IMR-90 (cell line): ENCODE data around the gene FIBCD1. TPM values are rescaled to one million over a fixed set of nuclear protein-coding genes. Genes with fewer than 3 reads are reported as not detected.

Experiments
- ATAC-seq: fragments of 200-7000 bp; cut with Tn5 transposase; 2 replicates; pipeline ENCODE4 v1.9.1; 2020; ENCODE audit warnings: low read depth, mild to moderate bottlenecking, moderate library complexity
- BruUV-seq: library from RNA; stranded (reverse); fragments of 400-500 nt; replicated peaks from 2 replicates; lab custom pipeline; 2021; lab: Mats Ljungman, UMichigan
- CTCF ChIA-PET: fragments of 300-600 bp; formaldehyde crosslinking; extraction: SDS; loops from one replicate; lab custom pipeline; 2021; ENCODE audit warnings: antibody characterized with exemption; lab: Yijun Ruan, JAX
- POLR2A ChIA-PET: fragments of 300-600 bp; sonication (Branson Sonifier 250); formaldehyde crosslinking; loops from one replicate; lab custom pipeline; 2022; ENCODE audit warnings: antibody characterized with exemption; ENCODE audit not compliant: unreplicated experiment; lab: Charles Lee
- DNase-seq: peaks from one replicate; pipeline ENCODE4 v3.0.0; 2013
- H2AFZ ChIP-seq: replicated peaks from 2 replicates; pipeline ENCODE3; 2013; ENCODE audit warnings: low read length, mild to moderate bottlenecking; ENCODE audit not compliant: poor library complexity
- H2AK5ac ChIP-seq: 2 replicates; pipeline ENCODE4 v1.6.1; 2013; ENCODE audit warnings: low read depth, low read length, inconsistent platforms
- H2AK9ac ChIP-seq: replicated peaks from 2 replicates; pipeline ENCODE3; 2013; ENCODE audit warnings: mild to moderate bottlenecking, low read depth, low read length, moderate library complexity; ENCODE audit not compliant: poor library complexity
- H2BK120ac ChIP-seq: 2 replicates; pipeline ENCODE4 v1.6.1; 2013; ENCODE audit warnings: low read depth, low read length, inconsistent platforms
- H2BK15ac ChIP-seq: 3 replicates; pipeline ENCODE4 v1.6.1; 2013; ENCODE audit warnings: low read depth, low read length, inconsistent platforms
- H2BK20ac ChIP-seq: 2 replicates; pipeline ENCODE4 v1.6.1; 2013; ENCODE audit warnings: low read depth, mild to moderate bottlenecking, inconsistent platforms, low read length, moderate library complexity
- H2BK5ac ChIP-seq: 2 replicates; pipeline ENCODE4 v1.6.1; 2013; ENCODE audit warnings: mild to moderate bottlenecking, low read depth, low read length, inconsistent platforms; ENCODE audit not compliant: poor library complexity, severe bottlenecking
- H3K14ac ChIP-seq: replicated peaks from 2 replicates; pipeline ENCODE4 v1.6.1; 2013; ENCODE audit warnings: low read depth, low read length, inconsistent platforms
- H3K18ac ChIP-seq: 2 replicates; pipeline ENCODE4 v1.6.1; 2013; ENCODE audit warnings: low read depth, low read length, control low read depth
- H3K23ac ChIP-seq: 2 replicates; pipeline ENCODE4 v1.6.1; 2013; ENCODE audit warnings: low read depth, low read length, inconsistent platforms
- H3K27ac ChIP-seq: 2 replicates; pipeline ENCODE4 v1.5.1; 2013; ENCODE audit warnings: mild to moderate bottlenecking, control low read depth, low read length; ENCODE audit not compliant: insufficient read depth
- H3K27me3 ChIP-seq: 2 replicates; pipeline ENCODE4 v1.6.1; 2013; ENCODE audit warnings: low read length; ENCODE audit not compliant: control insufficient read depth, insufficient read depth
- H3K36me3 ChIP-seq: 2 replicates; pipeline ENCODE4 v1.6.1; 2013; ENCODE audit warnings: low read length, mixed read lengths; ENCODE audit not compliant: control insufficient read depth, insufficient read depth
- H3K4ac ChIP-seq: 2 replicates; pipeline ENCODE4 v1.6.1; 2013; ENCODE audit warnings: low read depth, low read length, inconsistent platforms
- H3K4me1 ChIP-seq: 2 replicates; pipeline ENCODE4 v1.6.1; 2013; ENCODE audit warnings: low read length, mixed read lengths; ENCODE audit not compliant: control insufficient read depth, insufficient read depth
- H3K4me2 ChIP-seq: 2 replicates; pipeline ENCODE4 v1.6.1; 2013; ENCODE audit warnings: low read depth, mild to moderate bottlenecking, control low read depth, low read length, moderate library complexity
- H3K4me3 ChIP-seq: 2 replicates; pipeline ENCODE4 v1.5.1; 2013; ENCODE audit warnings: low read depth, mild to moderate bottlenecking, control low read depth, low read length, moderate library complexity; ENCODE audit not compliant: insufficient read depth
- H3K56ac ChIP-seq: 2 replicates; pipeline ENCODE4 v1.6.1; 2013; ENCODE audit warnings: low read length, inconsistent platforms; ENCODE audit not compliant: insufficient read depth; ENCODE audit errors: extremely low read depth
- H3K79me1 ChIP-seq, 2 experiments: 2 replicates each; pipeline ENCODE4 v1.6.1; 2013; ENCODE audit warnings: low read length in 2 of 2, inconsistent platforms in 1 of 2, low read depth in 1 of 2
- H3K9ac ChIP-seq: 2 replicates; pipeline ENCODE4 v1.6.1; 2013; ENCODE audit warnings: low read depth, low read length, control low read depth
- H3K9me1 ChIP-seq: 2 replicates; pipeline ENCODE4 v1.6.1; 2013; ENCODE audit warnings: low read length, inconsistent platforms; ENCODE audit not compliant: insufficient read depth
- H3K9me3 ChIP-seq: 2 replicates; pipeline ENCODE4 v1.6.1; 2013; ENCODE audit warnings: low read length; ENCODE audit not compliant: control insufficient read depth, insufficient read depth
- H4K20me1 ChIP-seq: 2 replicates; pipeline ENCODE4 v1.6.1; 2013; ENCODE audit warnings: low read length, inconsistent platforms; ENCODE audit not compliant: insufficient read depth
- H4K5ac ChIP-seq: 2 replicates; pipeline ENCODE4 v1.6.1; 2013; ENCODE audit warnings: mild to moderate bottlenecking, low read depth, low read length, control low read depth
- H4K8ac ChIP-seq, 2 experiments: 2 replicates each; pipeline ENCODE4 v1.6.1; 2013; ENCODE audit warnings: low read depth in 2 of 2, low read length in 2 of 2, control low read depth in 1 of 2, inconsistent platforms in 1 of 2
- H4K91ac ChIP-seq: 2 replicates; pipeline ENCODE4 v1.6.1; 2013; ENCODE audit warnings: low read depth, low read length, inconsistent platforms; ENCODE audit not compliant: insufficient read depth
- BHLHE40 ChIP-seq: fragments of 150-350 bp; IDR thresholded peaks from 2 replicates; pipeline ENCODE4 v1.6.1; 2016; ENCODE audit warnings: mild to moderate bottlenecking, low read depth, low read length
- CEBPB ChIP-seq: IDR thresholded peaks from 2 replicates; pipeline ENCODE4 v1.6.1; 2012; ENCODE audit warnings: low read depth, low read length, improper control_type of control experiment
- CHD1 ChIP-seq: IDR thresholded peaks from 2 replicates; pipeline ENCODE4 v1.6.1; 2012; ENCODE audit warnings: low read depth, low read length, improper control_type of control experiment
- CTCF ChIP-seq: conservative IDR thresholded peaks from 2 replicates; pipeline ENCODE4 v1.5.1; 2012; ENCODE audit warnings: mild to moderate bottlenecking, low read depth, low read length, improper control_type of control experiment
- FOS ChIP-seq: fragments of 150-350 bp; IDR thresholded peaks from 2 replicates; pipeline ENCODE4 v1.6.1; 2016; ENCODE audit warnings: low read depth, low read length
- MAFK ChIP-seq: IDR thresholded peaks from 2 replicates; pipeline ENCODE4 v1.6.1; 2012; ENCODE audit warnings: low read depth, low read length, improper control_type of control experiment
- MAZ ChIP-seq: IDR thresholded peaks from 2 replicates; pipeline ENCODE4 v1.6.1; 2012; ENCODE audit warnings: low read depth, mild to moderate bottlenecking, low read length, improper control_type of control experiment, moderate library complexity, borderline replicate concordance
- MXI1 ChIP-seq: IDR thresholded peaks from 2 replicates; pipeline ENCODE4 v1.6.1; 2012; ENCODE audit warnings: low read depth, mild to moderate bottlenecking, low read length, moderate library complexity, borderline replicate concordance
- NFE2L2 ChIP-seq: fragments of 150-350 bp; IDR thresholded peaks from 2 replicates; pipeline ENCODE4 v1.6.1; 2016; ENCODE audit warnings: low read depth, mild to moderate bottlenecking, low read length
- POLR2A ChIP-seq: IDR thresholded peaks from 2 replicates; pipeline ENCODE4 v1.6.1; 2012; ENCODE audit warnings: mild to moderate bottlenecking, low read depth, low read length
- RCOR1 ChIP-seq: IDR thresholded peaks from 2 replicates; pipeline ENCODE4 v1.6.1; 2012; ENCODE audit warnings: mild to moderate bottlenecking, low read length, improper control_type of control experiment; ENCODE audit not compliant: insufficient replicate concordance
- SMC3 ChIP-seq: fragments of 150-350 bp; IDR thresholded peaks from 2 replicates; pipeline ENCODE4 v1.6.1; 2016; ENCODE audit warnings: low read depth, mild to moderate bottlenecking, antibody characterized with exemption, low read length, moderate library complexity
- USF2 ChIP-seq: fragments of 150-350 bp; IDR thresholded peaks from 2 replicates; pipeline ENCODE4 v1.6.1; 2017; ENCODE audit warnings: mild to moderate bottlenecking, antibody characterized with exemption, low read length, low read depth
- WGBS, 2 experiments: methylation state at CpG; one replicate each; pipeline versions ENCODE4 v1.1.5 to v1.1.7; 2013; ENCODE audit warnings: missing lambda C conversion rate in 2 of 2; ENCODE audit not compliant: insufficient read length in 1 of 2; ENCODE audit errors: extremely low coverage in 2 of 2; 5-methylcytosine and 5-hydroxymethylcytosine counted together
- dilution Hi-C: fragments of 300-500 bp; cut with HindIII; formaldehyde crosslinking; loops from one replicate; pipeline ENCODE4 v1.14.3; 2018; ENCODE audit warnings: low sequenced_read_pairs; ENCODE audit not compliant: unreplicated experiment
- in situ Hi-C: fragments of 300-500 bp; cut with MboI; formaldehyde crosslinking; loops from 3 replicates; pipeline ENCODE4 v1.14.3; 2019; ENCODE audit warnings: low sequenced_read_pairs, inconsistent platforms, mixed read lengths
- intact Hi-C: fragments of 100-400 bp; cut with micrococcal nuclease; formaldehyde crosslinking; loops from 2 replicates; pipeline ENCODE4 v1.10.0; 2022
- polyA plus RNA-seq, 3 experiments: library from polyadenylated mRNA; depleted of rRNA; stranded (reverse); fragments of >200 nt; gene quantifications; 2 replicates each; pipeline ENCODE4 v1.2.3, GENCODE V29; 2012; ENCODE audit warnings: low replicate concordance in 1 of 3
- total RNA-seq: library from RNA; depleted of rRNA; stranded (reverse); fragments of >200 nt; gene quantifications from 2 replicates; pipeline ENCODE4 v1.2.3, GENCODE V29; 2012

The FIBCD1 gene
- total and polyA plus RNA-seq, 2 of the 4 experiments (the other 2 are of a cell fraction): 1.1 to 10.1 TPM

- intact Hi-C loops: no loop called here
- in situ Hi-C loops: no loop called here
Measured at GRCh38 chr9:130952065-130952762, 13.2 kb upstream of the FIBCD1 start.

More at GRCh38 chr9:130952065-130952762, 13.2 kb upstream of the FIBCD1 start:
- peaks cover 10% of the 10 kb centered on the region for H3K9me3 ChIP-seq
- no peaks in the 10 kb centered on the region for H3K36me3 ChIP-seq
- H3K9me1 ChIP-seq: 0 out of 2 replicates have a peak, but pooled peaks cover 6% of the 10 kb centered on the region
- H3K18ac ChIP-seq: no peak overlapping the region
- no peak overlapping the region for H2AK9ac ChIP-seq
- H4K8ac ChIP-seq: no peak overlapping the region
- H2BK5ac ChIP-seq: no peak overlapping the region
- H4K91ac ChIP-seq: no peak overlapping the region
- no peak for ATAC-seq
- H3K4ac ChIP-seq: no peak overlapping the region
- no peak overlapping the region for H2BK15ac ChIP-seq
- no peak overlapping the region for H2BK20ac ChIP-seq
- no peak overlapping the region for H2AFZ ChIP-seq
- no peak overlapping the region for H3K4me3 ChIP-seq
- H2BK120ac ChIP-seq: no peak overlapping the region
- H4K20me1 ChIP-seq: no peaks in the 10 kb centered on the region
- no peak overlapping the region for H3K9ac ChIP-seq
- dilution Hi-C loops: no loop called here
- DNase-seq: no peak
- no peaks in the 10 kb centered on the region for H3K79me1 ChIP-seq
- no peak for TF ChIP-seq SMC3
- TF ChIP-seq USF2: no peak
- no peak for TF ChIP-seq NFE2L2
- TF ChIP-seq CEBPB: no peak
- TF ChIP-seq POLR2A: no peak
- no peak for TF ChIP-seq CTCF
- TF ChIP-seq FOS: no peak
- TF ChIP-seq MAZ: no peak
- no peak for TF ChIP-seq RCOR1
- TF ChIP-seq MXI1: no peak
- no peak for TF ChIP-seq MAFK
- no peak for TF ChIP-seq CHD1
- TF ChIP-seq BHLHE40: no peak
- no peak overlapping the region for H3K27ac ChIP-seq
- H3K4me1 ChIP-seq: no peaks in the 10 kb centered on the region
- POLR2A ChIA-PET: no interaction called here
- no peak overlapping the region for H3K23ac ChIP-seq
- H3K27me3 ChIP-seq: peaks cover 55% of the 10 kb centered on the region
- no peak overlapping the region for H2AK5ac ChIP-seq
- H3K14ac ChIP-seq: no peak overlapping the region
- WGBS, 2 experiments: 58% methylated on average over 2 of the region's 6 CpGs; no CpG with 5 or more reads in 1 of the 2 experiments
- CTCF ChIA-PET: no interaction called here
- H3K4me2 ChIP-seq: no peak overlapping the region
- no peak overlapping the region for H3K56ac ChIP-seq
- H4K5ac ChIP-seq: no peak overlapping the region
- BruUV-seq: no TSS peak
